Measurements from ENCODE around the gene PIGK.

DNA sequence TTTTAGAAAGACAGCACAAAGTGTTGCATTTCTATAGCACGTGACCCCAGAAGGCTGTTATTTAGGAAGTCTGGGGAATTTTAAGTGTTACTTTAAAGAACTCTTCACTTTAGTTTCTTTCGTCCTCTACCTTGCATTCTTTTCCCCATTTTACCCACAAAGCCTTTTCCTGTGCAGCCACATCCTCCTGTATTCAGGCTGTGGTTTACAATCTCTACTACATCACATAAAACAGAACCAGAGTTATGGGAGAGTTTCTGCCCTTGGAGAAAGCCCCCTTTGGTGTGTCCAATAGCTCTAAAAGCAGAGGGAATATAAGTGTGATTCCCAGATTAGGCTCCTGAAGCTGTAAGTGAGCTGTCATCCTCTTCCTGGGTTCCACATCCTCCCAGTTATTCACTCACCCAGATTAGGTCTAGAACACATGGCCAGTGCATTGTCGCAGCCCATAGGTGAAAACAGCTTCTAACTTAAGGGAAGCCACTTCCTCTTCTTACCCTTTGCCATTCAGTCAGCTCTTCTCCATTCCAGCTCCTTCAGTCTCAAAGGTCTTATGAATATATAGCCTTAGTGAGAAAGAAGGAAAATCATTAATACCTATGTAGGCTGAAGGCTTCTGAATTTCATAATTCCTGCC is 171.1 kb downstream of the PIGK start:
- TF ChIP-seq, protein P1, sequence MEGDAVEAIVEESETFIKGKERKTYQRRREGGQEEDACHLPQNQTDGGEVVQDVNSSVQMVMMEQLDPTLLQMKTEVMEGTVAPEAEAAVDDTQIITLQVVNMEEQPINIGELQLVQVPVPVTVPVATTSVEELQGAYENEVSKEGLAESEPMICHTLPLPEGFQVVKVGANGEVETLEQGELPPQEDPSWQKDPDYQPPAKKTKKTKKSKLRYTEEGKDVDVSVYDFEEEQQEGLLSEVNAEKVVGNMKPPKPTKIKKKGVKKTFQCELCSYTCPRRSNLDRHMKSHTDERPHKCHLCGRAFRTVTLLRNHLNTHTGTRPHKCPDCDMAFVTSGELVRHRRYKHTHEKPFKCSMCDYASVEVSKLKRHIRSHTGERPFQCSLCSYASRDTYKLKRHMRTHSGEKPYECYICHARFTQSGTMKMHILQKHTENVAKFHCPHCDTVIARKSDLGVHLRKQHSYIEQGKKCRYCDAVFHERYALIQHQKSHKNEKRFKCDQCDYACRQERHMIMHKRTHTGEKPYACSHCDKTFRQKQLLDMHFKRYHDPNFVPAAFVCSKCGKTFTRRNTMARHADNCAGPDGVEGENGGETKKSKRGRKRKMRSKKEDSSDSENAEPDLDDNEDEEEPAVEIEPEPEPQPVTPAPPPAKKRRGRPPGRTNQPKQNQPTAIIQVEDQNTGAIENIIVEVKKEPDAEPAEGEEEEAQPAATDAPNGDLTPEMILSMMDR (IDR thresholded peaks at IDR 0.05), result no peak
- no peak for TF ChIP-seq POLR2A (IDR thresholded peaks at IDR 0.05)
